Kidney (tissue), 14 donors: ENCODE measurements around the gene GPC5. TPM values are rescaled to one million over a fixed set of nuclear protein-coding genes. Genes with fewer than 3 reads are reported as not detected.

Experiments used
- DNase-seq, 5 donors: peaks; one replicate each; pipeline ENCODE4 v3.0.0-alpha.2; 2013 to 2020
- FAIRE-seq: peaks from 2 replicates; lab custom pipeline; 2012; peaks lifted over from hg19 to GRCh38; lab: Jason Lieb, UNC
- H3K27ac ChIP-seq, 2 donors: one replicate each; pipeline ENCODE4 v1.7.0; 2013; ENCODE audit warnings: low read depth in 2 of 2, low read length in 2 of 2, inconsistent platforms in 1 of 2
- H3K27me3 ChIP-seq: one replicate; pipeline ENCODE4 v1.7.1; 2013; ENCODE audit warnings: low read length, inconsistent platforms; ENCODE audit not compliant: control insufficient read depth, insufficient read depth
- H3K36me3 ChIP-seq, 3 donors: one replicate each; pipeline versions ENCODE4 v1.7.0 to v1.7.1; 2013; ENCODE audit warnings: low read length in 3 of 3, control low read depth in 1 of 3, inconsistent platforms in 1 of 3; ENCODE audit not compliant: insufficient read depth in 3 of 3, control insufficient read depth in 2 of 3
- H3K4me1 ChIP-seq, 3 donors: one replicate each; pipeline versions ENCODE4 v1.7.0 to v1.7.1; 2013; ENCODE audit warnings: low read length in 3 of 3, inconsistent platforms in 1 of 3, low read depth in 1 of 3; ENCODE audit not compliant: control insufficient read depth in 2 of 3, insufficient read depth in 2 of 3
- H3K4me3 ChIP-seq, 3 donors: one replicate each; pipeline versions ENCODE4 v1.7.0 to v1.8.1; 2013; ENCODE audit warnings: low read length in 3 of 3, control low read depth in 1 of 3, inconsistent platforms in 1 of 3
- H3K9ac ChIP-seq, 3 donors: one replicate each; pipeline versions ENCODE4 v1.7.0 to v1.7.1; 2013; ENCODE audit warnings: low read length in 3 of 3, control low read depth in 1 of 3, inconsistent platforms in 1 of 3
- H3K9me3 ChIP-seq, 3 donors: one replicate each; pipeline versions ENCODE4 v1.7.0 to v1.7.1; 2013; ENCODE audit warnings: low read length in 3 of 3, control low read depth in 1 of 3, inconsistent platforms in 1 of 3; ENCODE audit not compliant: control insufficient read depth in 2 of 3, insufficient read depth in 1 of 3
- intact Hi-C: fragments of 100-400 bp; cut with DNase I; formaldehyde crosslinking; loops from one replicate; pipeline ENCODE4 v1.11.1; 2022
- polyA plus RNA-seq: library from polyadenylated mRNA; stranded (reverse); fragments of 350-450 nt; fragmentation: Illumina TruSeq; extraction: RNeasy Lipid Tissue Mini Kit (QIAGEN cat#74804); gene quantifications from one replicate; pipeline ENCODE4 v1.2.3, GENCODE V29; 2014; ENCODE audit warnings: low read depth, low replicate concordance; ENCODE audit not compliant: insufficient read depth
- total RNA-seq: library from RNA; stranded (reverse); fragmentation: NEBNext Ultra II Directional; extraction: Animal tissue kit (Norgen Biotek cat#: 25700); gene quantifications from one replicate; pipeline ENCODE4 v1.2.1, GENCODE V29; 2021
- TF ChIP-seq, protein P1 (sequence below): IDR thresholded peaks from 3 replicates; pipeline ENCODE4 v1.5.1; 2012; ENCODE audit warnings: mild to moderate bottlenecking, moderate library complexity, borderline replicate concordance; ENCODE audit not compliant: insufficient read depth; ENCODE audit errors: extremely low read depth
- donor health status: control.
- donor health status: control.
- donor health status: control.
- donor health status: control.
- donor health status: control.
- donor health status: DM: yes; HTN: yes; CAD: no.
- donor health status: Normal renal cell carcinoma (clear cell type).

The GPC5 gene
- total and polyA plus RNA-seq, 2 donors from 2014 or later: 0.47 to 6.8 TPM

DNA sequence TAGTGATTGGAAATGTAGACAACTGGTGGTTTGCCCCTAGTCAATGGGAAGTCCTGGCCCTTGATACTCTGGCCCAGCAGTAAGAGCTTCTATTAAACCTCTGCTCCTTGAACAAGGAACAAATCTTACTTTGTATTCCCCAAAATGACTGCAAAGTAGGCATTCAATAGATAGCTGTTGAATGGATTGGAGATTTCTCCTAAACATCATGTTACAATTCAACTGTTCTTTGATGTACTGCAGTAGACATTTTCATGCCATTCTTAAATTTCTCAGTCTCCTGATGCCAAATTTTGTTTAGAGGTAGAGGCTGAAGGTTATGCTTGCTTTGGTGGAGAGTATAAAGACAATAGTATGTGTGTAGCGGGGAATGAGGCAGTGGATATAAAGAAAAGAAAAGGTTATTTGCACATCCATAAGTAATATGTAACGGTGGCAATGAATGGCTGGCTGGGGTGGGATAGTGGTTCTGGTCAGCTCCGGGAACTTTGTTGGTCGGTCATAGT lies 38.1 kb upstream of the GPC5 start:
- FAIRE-seq (no peak), DNase-seq (no peak)
- Histone ChIP-seq H3K36me3 (peaks cover 0 to 2% (median 0%) of the 10 kb centered on the region in 3 donors), H3K9me3 (no peaks in the 10 kb centered on the region), H3K27ac (no peak overlapping the region), H3K27me3 (no peaks in the 10 kb centered on the region), H3K4me3 (no peak overlapping the region), H3K9ac (no peak overlapping the region), H3K4me1 (no peaks in the 10 kb centered on the region)
- intact Hi-C loops: no loop called here
- TF ChIP-seq, protein P1, sequence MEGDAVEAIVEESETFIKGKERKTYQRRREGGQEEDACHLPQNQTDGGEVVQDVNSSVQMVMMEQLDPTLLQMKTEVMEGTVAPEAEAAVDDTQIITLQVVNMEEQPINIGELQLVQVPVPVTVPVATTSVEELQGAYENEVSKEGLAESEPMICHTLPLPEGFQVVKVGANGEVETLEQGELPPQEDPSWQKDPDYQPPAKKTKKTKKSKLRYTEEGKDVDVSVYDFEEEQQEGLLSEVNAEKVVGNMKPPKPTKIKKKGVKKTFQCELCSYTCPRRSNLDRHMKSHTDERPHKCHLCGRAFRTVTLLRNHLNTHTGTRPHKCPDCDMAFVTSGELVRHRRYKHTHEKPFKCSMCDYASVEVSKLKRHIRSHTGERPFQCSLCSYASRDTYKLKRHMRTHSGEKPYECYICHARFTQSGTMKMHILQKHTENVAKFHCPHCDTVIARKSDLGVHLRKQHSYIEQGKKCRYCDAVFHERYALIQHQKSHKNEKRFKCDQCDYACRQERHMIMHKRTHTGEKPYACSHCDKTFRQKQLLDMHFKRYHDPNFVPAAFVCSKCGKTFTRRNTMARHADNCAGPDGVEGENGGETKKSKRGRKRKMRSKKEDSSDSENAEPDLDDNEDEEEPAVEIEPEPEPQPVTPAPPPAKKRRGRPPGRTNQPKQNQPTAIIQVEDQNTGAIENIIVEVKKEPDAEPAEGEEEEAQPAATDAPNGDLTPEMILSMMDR: no peak

GRCh38 chr13:91361755-91362271 lies 36.6 kb upstream of the GPC5 start:
- intact Hi-C loops: no loop called here
- no peak overlapping the region for H3K27ac ChIP-seq
- H3K36me3 ChIP-seq: no peaks in the 10 kb centered on the region
- H3K4me1 ChIP-seq: no peaks in the 10 kb centered on the region
- no peaks in the 10 kb centered on the region for H3K27me3 ChIP-seq
- no peak overlapping the region for H3K9ac ChIP-seq
- no peak for FAIRE-seq
- TF ChIP-seq, protein P1: no peak
- DNase-seq: no peak
- no peak overlapping the region for H3K4me3 ChIP-seq
- no peaks in the 10 kb centered on the region for H3K9me3 ChIP-seq

DNA sequence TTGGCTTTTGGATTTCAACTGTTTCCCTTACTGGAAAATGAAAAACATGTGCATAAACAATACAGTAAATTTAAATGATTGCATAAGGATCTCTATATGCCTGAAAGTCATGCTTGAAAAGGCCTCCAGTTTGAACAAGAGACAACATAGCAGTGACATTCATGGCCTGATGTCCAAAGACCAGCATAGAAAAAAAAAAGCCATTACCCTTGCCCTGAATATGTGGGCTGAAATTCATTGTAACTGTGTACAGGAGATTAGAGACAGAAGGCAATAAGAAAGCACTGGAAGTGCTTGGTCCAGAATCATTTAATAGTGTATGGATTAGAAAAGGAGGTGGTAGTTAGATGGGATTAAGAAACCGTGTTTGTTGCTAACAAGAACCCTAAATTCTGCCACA lies 35.5 kb upstream of the GPC5 start:
- no peaks in the 10 kb centered on the region for H3K27me3 ChIP-seq
- no peaks in the 10 kb centered on the region for H3K9me3 ChIP-seq
- FAIRE-seq (no peak), DNase-seq (no peak)
- H3K36me3 ChIP-seq: no peaks in the 10 kb centered on the region
- H3K27ac ChIP-seq: no peak overlapping the region
- intact Hi-C loops: no loop called here
- H3K9ac ChIP-seq: no peak overlapping the region
- H3K4me1 ChIP-seq: no peaks in the 10 kb centered on the region
- no peak overlapping the region for H3K4me3 ChIP-seq
- TF ChIP-seq, protein P1: no peak

GRCh38 chr13:91368101-91368500 lies 30.3 kb upstream of the GPC5 start:
- FAIRE-seq: no peak
- no peaks in the 10 kb centered on the region for H3K9me3 ChIP-seq

More at GRCh38 chr13:91368101-91368500, 30.3 kb upstream of the GPC5 start:
- TF ChIP-seq, protein P1: no peak
- Histone ChIP-seq H3K4me3 (no peak overlapping the region), H3K9ac (no peak overlapping the region), H3K27ac (no peak overlapping the region), H3K4me1 (no peaks in the 10 kb centered on the region), H3K27me3 (no peaks in the 10 kb centered on the region), H3K36me3 (no peaks in the 10 kb centered on the region)
- no peak for DNase-seq
- intact Hi-C loops: no loop called here
